ENCODE measurements around the gene C6orf52.
A peak's percentile ranks its signal among the peaks of the same experiment; 100 is the strongest.
"Not testable (repeated sequence)": the region's sequence is repeated elsewhere in the genome, so short reads cannot be mapped to it uniquely, and the experiment has no call there.

Gene C6orf52

GRCh38 chr6:10694302-10695085 is at the start of gene C6orf52, which contains the start of gene PAK1IP1:
TSS of gene C6orf52 (minus strand) at chr6:10694616. CDS start at chr6:10687550, 7,066 bp downstream.
TSS of gene PAK1IP1 (plus strand) at chr6:10694972. CDS start at chr6:10694986, 14 bp downstream.
- peak; percentile 72 for DNase-seq (ENCODE audit: low read depth, low spot score)

DNA sequence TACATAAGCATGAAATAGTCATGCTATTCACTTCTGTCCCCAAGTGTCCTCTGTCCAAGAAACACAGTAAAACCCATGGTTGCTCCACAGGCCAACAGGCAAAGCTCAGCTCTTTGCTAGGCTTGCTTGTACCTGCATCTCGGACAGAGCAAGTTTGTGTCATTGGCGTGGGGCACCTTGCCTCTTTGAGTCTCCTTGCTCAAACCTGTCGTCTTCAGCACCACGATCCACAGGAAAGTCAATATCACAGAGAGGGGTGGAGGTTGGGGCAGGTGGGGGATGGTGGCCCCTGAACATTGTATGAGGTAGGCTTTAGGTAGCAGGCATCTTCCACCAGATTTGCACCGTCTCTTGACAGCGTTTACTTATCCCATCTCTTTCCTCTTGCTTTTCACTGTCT is 49.1 kb upstream of the C6orf52 start:
- no peak for DNase-seq (ENCODE audit: low read depth, low spot score)

- no peak for DNase-seq (ENCODE audit: low read depth, low spot score)
Observed at GRCh38 chr6:10742251-10742650, 47.8 kb upstream of the C6orf52 start.

GRCh38 chr6:10741643-10742042 is 47.2 kb upstream of the C6orf52 start:
- not testable (repeated sequence) for DNase-seq (ENCODE audit: low read depth, low spot score)

DNA sequence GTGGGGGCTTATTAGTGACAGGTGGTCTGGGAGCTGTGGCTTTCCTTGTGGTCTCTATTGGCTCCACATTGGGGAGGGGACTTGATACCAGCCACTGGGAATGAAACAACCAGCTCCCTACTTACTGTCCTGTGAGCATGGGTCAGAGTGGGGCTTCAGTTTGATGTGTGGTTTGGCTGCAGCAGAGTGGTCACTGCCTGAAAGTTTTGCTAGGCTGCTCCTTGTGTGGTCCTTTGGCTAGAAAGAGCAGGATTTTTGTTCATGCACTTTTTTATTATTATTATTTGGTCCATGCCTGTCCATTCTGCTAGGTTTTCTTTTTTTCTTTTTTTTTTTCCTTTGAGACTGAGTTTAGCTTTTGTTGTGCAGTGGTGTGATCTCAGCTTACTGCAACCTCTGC is 45.6 kb upstream of the C6orf52 start:
- no peak for DNase-seq (ENCODE audit: low read depth, low spot score)

DNA sequence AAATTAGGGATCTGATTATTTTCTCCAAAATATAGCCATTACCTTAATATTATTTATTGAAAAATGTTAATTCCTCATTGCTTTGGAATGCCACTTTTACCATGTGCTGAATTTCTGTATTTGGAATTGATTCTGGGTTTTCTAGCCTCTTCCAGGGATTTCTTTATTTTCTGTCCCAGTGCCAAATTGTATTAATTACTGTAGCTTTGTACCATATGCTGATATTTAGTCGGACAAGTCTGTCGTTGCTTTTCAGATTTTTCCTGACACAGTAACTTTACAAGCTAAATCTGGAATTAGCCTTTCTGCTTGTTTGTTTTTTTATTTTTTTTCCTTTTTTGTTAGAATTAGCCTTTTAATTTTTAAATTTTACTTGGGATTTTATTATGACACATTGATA is 42.3 kb upstream of the C6orf52 start:
- DNase-seq (ENCODE audit: low read depth, low spot score), result no peak

DNA sequence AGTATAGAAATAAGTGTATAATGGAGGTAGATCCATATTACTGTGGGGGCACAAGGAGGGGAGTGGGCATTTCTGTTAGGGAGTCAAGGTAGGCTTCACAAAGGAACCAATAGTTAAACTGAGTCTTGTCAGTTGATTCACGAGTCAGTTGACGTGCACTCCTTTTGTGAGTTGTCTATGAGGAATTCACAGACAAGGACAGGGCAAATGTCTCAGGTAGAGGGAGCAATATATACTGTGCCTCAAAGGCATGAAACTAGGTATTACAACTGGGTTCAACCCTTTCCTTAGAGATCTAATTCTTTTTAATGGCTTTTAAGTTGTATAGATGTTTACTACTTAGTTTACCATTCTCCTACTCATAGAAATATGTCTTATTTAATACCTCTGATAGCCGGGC is 39.4 kb upstream of the C6orf52 start:
- DNase-seq (ENCODE audit: low read depth, low spot score), result no peak

DNA sequence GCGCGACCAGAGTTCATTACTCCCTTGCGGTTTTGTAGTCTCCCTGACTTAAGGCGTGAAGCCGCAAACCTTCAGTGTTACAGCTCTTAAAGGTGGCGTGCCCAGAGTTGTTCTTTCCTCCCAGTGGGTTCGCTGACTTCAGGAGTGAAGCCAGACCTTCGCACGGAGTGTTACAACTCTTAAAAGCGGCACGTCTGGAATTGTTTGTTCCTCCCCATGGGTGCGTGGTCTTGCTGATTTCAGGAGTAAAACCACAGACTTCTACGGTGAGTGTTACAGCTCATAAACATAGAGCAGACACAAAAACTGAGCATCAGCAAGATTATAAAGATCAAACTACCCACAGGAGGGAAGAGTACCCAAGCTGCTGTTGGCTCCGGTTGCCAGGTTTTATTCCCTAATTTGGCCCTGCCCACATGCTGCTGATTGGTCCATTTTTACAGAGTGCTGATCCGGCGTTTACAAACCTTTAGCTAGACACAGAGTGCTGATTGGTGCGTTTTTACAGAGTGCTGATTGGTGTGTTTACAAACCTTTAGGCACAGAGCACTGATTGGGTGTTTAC is 38.8 kb upstream of the C6orf52 start:
- no peak for DNase-seq (ENCODE audit: low read depth, low spot score)

- DNase-seq (ENCODE audit: low read depth, low spot score), result no peak
Observed at GRCh38 chr6:10730254-10730653, 35.8 kb upstream of the C6orf52 start.

- no peak for DNase-seq (ENCODE audit: low read depth, low spot score)
Observed at GRCh38 chr6:10725716-10726115, 31.3 kb upstream of the C6orf52 start.

GRCh38 chr6:10725044-10725443 is 30.6 kb upstream of the C6orf52 start:
- DNase-seq (ENCODE audit: low read depth, low spot score), result no peak

GRCh38 chr6:10723567-10723881 is 29.1 kb upstream of the C6orf52 start:
- no peak for DNase-seq (ENCODE audit: low read depth, low spot score)

GRCh38 chr6:10722820-10723566 is 28.6 kb upstream of the C6orf52 start, which contains the start of gene TMEM14C:
TSS of gene TMEM14C (plus strand) at chr6:10723070. CDS start at chr6:10724614, 1,544 bp downstream.
- DNase-seq (ENCODE audit: low read depth, low spot score), result peak; percentile 94

DNA sequence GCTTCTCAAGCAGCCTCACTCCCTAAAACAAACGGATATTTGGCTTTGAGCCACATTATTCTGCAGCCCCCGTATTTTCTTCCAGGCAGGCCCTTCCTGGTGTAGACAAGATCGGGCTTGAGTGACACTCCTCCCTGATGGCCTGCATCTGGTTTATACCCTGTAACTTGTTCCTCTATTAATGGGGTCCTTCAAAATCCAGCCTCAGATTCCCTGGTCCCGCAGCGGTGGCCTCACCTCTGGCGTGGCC is 28.1 kb upstream of the C6orf52 start:
- DNase-seq (ENCODE audit: low read depth, low spot score), result no peak

DNA sequence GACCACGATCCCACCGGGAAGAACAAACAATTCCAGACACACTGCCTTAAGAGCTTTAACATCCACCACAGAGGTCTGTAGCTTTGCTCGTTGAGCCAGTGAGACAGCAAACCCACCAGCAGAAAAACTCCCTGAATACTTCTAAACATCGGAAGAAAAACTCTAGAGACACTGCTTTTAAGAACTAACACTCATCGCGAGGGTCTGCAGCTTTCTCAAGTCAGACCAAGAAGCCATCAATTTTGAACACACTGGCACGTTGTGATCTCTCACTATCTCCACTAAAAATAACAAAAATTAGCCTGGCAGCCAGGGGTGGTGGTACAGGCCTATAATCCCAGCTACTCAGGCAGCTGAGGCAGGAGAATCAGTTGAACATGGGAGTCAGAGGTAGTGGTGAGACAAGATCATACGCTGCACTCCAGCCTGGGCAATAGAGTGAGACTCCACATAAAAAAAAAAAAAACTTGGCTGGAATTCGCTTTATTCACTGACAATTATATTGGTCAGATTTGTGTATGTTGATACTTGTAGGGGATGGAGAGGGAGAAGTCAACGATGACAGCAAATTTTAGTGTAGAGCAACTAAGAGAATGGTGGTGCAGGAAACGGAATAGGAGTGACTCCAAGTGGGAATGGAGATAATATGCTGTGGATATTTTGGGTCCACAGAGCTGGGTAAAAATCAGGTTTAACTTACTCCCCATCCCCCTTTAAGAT is 27.6 kb upstream of the C6orf52 start:
- DNase-seq (ENCODE audit: low read depth, low spot score), result no peak

GRCh38 chr6:10720960-10721849 is 26.8 kb upstream of the C6orf52 start:
- DNase-seq (ENCODE audit: low read depth, low spot score), result not testable (repeated sequence)

GRCh38 chr6:10720265-10720959 is 26.0 kb upstream of the C6orf52 start:
- no peak for DNase-seq (ENCODE audit: low read depth, low spot score)

DNA sequence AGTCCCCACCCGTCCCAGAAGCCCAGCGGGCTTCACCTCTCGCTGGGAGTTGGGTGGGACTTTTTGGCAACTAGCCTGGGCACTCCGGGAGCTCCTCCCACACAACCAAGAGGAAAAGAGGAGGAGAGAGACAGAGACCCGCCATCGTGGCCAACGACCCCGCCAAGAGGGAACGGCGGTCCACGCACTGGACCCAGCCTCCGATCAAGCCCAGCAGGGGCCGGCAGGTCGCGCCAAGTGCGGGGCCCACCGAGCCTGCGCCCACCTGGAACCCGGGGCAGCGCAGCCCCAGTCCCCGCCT is 25.5 kb upstream of the C6orf52 start:
- no peak for DNase-seq (ENCODE audit: low read depth, low spot score)

DNA sequence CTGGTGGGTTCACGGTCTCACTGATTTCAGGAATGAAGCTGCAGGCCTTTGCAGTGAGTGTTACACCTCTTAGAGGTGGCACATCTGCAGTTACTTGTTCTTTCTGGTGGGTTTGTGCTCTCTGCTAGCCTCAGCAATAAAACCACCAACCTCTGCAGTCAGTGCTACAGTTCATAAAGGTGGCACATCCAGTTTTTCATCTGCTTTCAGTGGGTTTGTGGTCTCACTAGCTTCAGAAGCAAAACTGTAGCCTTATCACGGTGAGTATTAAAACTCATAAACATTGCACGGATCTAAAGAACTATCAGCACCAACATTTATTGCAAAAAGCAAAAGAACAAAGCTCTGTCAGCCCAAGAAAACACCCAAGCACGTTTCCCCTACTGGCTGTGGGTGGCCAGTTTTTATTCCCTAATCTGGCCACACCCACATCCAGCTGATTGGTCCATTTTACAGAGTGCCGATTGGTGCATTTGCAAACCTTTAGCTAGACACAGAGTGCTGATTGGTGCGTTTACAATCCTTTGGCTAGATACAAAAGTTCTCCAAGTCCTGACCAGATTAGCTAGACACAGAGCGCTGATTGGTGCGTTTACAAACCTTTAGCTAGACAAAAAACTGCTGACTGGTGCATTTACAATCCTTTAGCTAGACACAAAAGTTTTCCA is 25.0 kb upstream of the C6orf52 start:
- no peak for DNase-seq (ENCODE audit: low read depth, low spot score)

GRCh38 chr6:10713962-10714361 is 19.5 kb upstream of the C6orf52 start:
- no peak for DNase-seq (ENCODE audit: low read depth, low spot score)

Data from iPS DF 19.7 (cell line).